NCI-H2107 treated with DMSO at 0.1 percent for 48 hours (cell line): ENCODE data around the gene MELTF.

Source experiments
- DNase-seq: peaks from one replicate; lab custom pipeline; 2025; ENCODE audit not compliant: unreplicated experiment; lab: John Stamatoyannopoulos, UW

Gene MELTF

GRCh38 chr3:196969134-196969659 is 60.4 kb downstream of the MELTF start:
- no peak for DNase-seq

GRCh38 chr3:196968233-196969133 is 61.1 kb downstream of the MELTF start, which contains the start of gene PIGZ:
TSS of gene PIGZ (minus strand) at chr3:196968833. CDS start at chr3:196952031, 16,802 bp downstream.
- no peak for DNase-seq

- no peak for DNase-seq
Measured at GRCh38 chr3:196967412-196968232, 62.0 kb downstream of the MELTF start.

GRCh38 chr3:196966526-196967401 is 62.9 kb downstream of the MELTF start:
- DNase-seq: no peak

- no peak for DNase-seq
Measured at GRCh38 chr3:196965804-196966173, 63.8 kb downstream of the MELTF start.

GRCh38 chr3:196965112-196965803 is 64.4 kb downstream of the MELTF start:
- DNase-seq: no peak

GRCh38 chr3:196963631-196963953 is 66.0 kb downstream of the MELTF start:
- DNase-seq: no peak

GRCh38 chr3:196962930-196963630 is 66.5 kb downstream of the MELTF start:
- no peak for DNase-seq

- no peak for DNase-seq
Measured at GRCh38 chr3:196962108-196962929, 67.3 kb downstream of the MELTF start.

- no peak for DNase-seq
Measured at GRCh38 chr3:196954832-196955231, 74.8 kb downstream of the MELTF start.
